Activated CD4-positive, alpha-beta T cell treated with anti-CD3 and anti-CD28 coated beads, Interleukin-2, amount 50 U/mL, for 4 hours (primary cell): ENCODE data around the gene MCRS1.

Experiments
- DNase-seq, 2 experiments: peaks; one replicate each; pipeline ENCODE4 v3.0.0-alpha.2; 2020

MCRS1 gene

DNA sequence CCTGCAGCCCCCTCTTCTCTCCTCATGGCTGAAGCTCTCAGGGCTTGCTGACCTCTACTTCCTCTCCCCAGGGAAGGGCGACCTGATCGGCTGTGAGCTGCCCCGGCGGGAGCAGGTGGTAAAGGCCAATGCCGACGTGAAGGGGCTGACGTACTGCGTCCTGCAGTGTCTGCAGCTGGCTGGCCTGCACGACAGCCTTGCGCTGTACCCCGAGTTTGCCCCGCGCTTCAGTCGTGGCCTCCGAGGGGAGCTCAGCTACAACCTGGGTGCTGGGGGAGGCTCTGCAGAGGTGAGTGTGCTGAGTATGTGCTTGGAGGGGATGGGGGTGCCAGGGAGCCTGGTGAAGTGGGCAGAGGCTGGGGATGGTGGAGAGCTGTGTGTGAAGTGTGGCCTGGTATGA is 13.7 kb downstream of the MCRS1 start:
- DNase-seq: no peak

DNA sequence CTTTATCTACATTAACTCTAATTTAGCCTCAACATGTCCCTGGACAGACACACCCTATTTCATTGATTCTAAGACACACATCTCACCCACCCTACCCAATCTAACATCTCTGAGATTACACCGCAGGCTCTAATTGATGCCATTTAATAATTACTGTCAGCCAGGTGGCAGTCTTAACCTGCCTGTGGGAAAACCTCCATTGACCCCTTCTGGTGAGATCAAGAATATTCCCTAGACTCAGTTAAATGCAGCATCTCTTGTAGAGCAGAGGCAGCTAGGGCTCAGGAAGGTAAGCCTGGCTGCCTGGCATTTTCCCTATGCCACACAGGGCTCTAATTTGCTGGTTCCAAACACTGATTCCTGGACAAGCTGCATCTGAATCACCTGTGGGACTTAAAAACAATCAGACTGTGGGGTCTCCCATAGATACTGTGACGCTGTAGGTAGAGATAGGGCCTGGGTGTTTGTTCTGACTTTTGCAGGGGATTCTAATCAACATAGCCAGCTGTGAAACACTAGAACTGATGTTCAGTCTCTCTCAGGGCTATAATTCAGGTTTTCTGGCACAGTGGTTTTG is 14.3 kb downstream of the MCRS1 start:
- DNase-seq: no peak

DNA sequence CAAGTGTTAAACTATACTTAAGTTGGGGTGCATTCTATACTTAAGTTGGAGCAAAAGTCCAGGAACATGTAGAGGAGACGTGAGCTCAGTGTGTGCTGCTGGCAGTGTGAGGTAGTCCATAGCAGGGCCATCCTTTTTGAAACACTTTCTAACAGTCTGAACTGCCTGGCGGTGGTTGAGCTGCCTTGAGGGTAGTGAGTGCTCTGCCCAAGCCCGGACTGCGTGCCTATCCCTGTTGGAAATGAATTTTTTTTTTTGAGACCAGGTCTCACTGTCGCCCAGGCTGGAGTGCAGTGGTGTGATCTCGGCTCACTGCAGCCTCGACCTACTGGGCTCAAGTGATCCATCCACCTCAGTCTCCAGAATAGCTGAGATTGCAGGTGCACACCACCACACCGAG is 15.0 kb downstream of the MCRS1 start:
- DNase-seq: no peak

DNA sequence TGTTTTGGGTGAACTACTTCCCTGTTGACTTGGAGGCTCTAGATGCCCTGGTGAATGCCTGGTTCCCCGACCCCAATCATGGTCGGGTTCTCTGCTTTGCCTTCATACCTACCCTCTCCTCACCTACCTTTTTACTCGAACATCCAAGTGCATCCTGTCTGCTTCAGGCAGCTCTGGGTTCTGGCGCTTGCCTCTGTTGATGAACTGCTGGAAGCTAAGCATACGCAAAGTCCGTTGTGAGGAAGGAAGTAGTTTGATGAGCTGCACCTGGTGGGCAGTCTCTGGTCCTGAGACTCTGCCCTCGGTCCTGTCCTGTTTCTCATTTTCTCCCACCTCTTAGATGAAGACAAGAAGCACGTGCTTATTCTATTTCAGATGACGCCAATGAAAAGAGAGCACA is 15.5 kb downstream of the MCRS1 start:
- no peak for DNase-seq

DNA sequence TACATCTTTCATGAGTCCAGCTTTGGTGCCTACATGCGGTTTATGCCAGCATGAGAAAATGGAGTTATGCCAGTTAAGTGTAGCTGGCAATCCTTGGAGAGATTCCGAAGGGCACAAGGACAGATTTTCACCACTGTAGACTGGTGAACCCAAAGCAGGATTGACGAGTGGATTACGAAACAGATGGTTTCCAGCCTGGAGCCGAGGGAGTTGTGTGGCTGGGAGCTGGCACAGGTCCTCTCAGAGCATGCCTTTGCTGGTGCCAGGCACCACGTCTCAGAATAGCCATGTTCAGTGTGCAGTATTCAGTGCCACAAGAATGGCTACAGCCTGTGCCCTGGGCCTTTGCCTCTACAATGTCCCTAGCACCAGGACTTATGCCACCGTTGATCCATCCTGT is 15.9 kb downstream of the MCRS1 start:
- no peak for DNase-seq

DNA sequence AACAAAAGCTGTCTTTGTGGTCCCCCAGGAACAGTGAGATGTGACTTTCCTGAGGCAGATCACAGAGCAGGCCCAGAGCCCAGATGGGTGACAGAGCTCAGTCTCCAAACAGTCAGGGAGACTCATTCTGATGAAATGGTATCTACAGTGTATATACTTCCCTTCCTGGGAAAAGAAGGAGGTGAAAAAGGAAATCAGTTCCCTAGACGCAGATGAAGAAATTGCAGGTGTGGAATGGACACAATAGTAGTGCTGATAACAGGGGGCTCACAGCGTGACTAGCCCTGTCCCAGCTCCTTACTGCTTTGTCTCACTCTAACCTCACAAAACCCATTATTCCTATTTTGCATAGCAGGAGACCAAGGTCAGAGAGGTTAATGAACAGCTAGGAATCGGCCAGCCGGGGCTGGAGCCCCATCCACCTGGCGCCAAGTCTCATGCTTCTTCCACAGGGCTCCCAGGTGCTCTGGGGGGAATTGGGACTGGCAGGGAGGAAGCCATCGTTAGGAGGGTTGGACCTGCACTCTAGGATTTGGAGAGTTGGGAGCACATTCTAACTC is 17.2 kb downstream of the MCRS1 start:
- no peak for DNase-seq

DNA sequence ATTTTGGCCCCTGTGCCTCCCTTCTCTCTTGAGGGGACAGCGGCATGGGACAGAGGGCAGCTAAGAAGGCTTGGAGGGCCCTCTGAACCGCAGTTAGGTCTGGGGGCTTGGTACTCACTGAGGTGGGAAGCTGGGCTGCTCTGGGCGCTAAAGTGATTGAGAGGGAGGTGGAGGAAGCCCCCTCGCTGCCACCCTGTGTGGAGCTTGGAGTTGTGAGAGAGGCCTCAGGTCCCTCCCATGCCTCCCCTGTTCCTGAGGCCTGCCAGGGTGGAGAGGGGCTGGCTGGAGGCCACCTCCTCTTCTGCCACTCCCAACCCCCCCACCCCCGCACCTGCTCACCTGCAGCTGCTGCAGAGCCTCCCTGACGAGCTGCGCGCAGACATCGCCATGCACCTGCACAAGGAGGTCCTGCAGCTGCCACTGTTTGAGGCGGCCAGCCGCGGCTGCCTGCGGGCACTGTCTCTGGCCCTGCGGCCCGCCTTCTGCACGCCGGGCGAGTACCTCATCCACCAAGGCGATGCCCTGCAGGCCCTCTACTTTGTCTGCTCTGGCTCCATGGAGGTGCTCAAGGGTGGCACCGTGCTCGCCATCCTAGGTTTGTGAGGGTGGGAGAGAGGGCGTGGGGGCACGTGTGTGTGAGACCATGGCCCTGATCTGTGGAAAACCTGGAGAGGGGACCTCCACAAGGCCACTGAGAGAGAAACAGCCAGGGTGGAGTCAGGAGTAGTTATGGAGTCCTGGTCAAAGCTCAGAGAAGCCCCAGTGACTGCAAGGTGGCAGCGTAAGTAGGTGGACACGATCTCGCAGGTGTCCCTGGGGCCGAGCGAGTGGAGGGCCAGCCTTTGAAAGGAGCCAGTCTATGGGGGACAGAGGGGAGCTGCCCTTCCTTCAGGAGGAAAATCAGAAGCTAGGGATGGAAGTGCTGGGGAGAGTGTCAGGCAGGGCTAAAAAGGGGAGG is 17.9 kb downstream of the MCRS1 start:
- DNase-seq: no peak

DNA sequence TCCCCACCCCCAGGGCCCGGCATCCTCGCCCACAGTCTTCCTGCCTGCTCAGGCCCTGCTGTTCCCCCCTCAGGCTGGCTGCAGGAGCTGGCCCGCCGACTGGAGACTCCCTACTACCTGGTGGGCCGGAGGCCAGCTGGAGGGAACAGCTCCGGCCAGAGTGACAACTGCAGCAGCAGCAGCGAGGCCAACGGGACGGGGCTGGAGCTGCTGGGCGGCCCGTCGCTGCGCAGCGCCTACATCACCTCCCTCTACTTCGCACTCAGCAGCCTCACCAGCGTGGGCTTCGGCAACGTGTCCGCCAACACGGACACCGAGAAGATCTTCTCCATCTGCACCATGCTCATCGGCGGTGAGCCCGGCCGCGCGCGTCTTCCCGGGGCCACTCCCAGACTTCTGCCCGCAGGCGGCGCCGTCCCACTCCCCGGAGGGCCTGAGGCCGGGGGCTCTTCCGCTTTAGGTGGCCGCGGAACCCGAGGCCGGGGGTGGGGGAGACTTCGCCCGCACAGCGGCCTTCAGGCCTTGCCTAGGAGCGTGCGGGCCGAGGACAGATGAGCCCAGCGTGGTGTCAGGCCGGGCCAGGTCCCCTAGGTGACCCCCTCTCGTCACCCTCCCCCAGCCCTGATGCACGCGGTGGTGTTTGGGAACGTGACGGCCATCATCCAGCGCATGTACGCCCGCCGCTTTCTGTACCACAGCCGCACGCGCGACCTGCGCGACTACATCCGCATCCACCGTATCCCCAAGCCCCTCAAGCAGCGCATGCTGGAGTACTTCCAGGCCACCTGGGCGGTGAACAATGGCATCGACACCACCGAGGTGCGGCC is 18.9 kb downstream of the MCRS1 start:
- DNase-seq: peak in 1 of 2 experiments; percentile 15

DNA sequence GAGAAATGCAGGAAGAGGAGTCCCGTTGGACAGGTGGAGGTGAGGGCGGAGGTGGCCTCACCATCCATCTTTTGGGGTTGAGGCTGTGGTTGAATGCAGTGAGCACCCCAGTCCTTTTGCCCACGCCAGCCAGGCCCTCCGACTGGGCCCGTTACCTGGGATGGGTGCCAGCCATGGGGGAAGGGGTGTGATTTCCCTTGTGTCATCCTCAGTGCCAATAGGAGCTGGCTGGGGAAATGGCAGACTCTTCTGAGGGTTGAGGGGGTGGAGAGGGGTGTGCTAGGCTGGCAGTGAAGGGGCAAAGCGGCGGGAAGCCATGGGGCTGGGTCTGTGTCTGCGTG is 19.5 kb downstream of the MCRS1 start:
- DNase-seq: no peak

DNA sequence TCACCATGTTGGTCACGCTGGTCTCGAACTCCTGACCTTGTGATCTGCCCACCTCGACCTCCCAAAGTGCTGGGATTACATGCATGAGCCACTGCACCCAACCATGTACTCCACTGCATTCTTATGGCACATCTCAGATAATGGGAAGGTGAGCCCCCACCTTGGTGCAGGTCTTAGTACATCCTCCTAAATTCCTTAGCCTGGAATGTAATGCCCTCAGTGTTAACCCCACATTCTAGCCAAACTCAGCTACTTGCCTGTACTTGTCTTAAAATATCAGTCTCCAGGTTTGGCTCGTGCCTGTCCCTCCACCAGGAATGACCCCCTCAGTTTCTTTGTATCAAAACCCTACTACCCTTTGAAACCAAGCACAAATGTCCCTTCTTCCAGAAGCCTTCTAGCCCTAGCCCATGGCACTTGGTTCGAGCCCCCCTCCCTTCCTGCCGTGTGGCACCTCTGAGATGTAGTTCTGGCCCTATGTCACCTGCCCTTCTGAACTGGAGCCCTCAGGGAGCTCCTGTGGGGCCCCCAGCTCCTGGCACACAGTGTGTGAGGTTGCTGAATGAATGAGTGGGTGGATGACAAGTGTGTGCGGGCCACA is 20.8 kb downstream of the MCRS1 start:
- no peak for DNase-seq

DNA sequence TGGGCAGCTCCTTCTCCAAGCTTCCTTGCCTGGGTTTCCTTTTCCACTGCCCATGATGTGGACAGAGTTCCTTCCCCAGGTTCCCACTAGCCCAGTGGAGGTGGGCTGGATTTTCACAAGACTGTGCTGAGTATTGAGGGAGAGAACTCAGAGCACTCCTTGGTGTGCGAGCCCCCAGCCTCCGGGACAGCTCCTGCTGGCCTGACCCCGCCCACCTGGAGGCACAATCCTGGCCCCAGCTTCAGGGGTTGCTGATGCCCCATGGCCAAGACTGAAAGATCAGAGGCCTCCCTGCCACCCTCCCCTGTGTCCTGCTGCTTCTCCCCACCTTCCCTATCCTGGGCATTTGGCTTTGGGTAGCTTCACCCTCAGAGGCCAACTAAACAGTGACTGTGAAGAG is 21.5 kb downstream of the MCRS1 start:
- no peak for DNase-seq

DNA sequence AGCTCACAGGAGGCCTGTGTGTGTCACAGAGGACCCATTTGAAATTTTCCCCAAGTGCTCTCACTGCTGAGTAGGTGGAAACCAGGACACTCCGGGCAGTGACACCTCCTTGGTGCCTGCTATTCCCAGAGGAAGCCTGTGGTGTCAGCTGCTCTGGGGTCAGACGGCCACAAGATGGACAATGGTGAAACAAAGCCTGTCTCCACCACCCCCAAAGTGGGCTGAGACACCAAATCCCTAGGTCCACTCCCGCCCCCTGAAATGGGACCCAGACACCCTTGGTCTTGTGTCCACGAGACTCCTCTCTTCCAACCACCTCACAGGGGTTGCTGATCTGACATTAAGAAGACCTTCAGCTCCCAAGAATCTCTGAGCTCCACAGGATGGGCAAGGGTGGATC is 22.1 kb downstream of the MCRS1 start:
- no peak for DNase-seq

DNA sequence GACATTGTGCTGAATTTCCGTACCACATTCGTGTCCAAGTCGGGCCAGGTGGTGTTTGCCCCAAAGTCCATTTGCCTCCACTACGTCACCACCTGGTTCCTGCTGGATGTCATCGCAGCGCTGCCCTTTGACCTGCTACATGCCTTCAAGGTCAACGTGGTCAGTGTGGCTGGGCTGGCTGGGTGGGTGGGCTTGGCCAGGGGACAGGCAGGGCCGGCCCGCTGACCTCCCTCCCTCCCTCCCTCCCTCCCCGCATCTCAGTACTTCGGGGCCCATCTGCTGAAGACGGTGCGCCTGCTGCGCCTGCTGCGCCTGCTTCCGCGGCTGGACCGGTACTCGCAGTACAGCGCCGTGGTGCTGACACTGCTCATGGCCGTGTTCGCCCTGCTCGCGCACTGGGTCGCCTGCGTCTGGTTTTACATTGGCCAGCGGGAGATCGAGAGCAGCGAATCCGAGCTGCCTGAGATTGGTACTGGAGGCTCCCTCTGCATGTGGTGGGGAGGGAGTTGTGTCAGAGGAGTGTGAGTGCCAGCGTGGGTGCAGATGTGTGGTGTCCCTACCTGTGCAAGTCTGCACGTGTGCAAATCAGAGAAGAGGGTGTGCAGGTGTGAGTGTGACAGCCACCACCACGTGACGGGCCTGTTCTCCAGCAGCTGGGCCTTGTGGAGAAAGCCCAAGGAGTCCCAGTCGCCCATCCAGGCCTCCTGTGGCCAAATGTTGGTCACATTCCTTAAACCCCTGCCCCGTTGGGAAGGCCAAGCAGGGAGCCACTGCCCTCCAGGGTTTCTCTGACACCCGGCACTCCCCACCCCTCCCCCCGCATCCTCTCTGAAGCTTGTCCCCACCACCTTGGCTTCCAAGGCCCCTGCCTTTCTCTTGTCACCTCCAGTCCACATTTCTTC is 23.8 kb downstream of the MCRS1 start:
- no peak for DNase-seq

DNA sequence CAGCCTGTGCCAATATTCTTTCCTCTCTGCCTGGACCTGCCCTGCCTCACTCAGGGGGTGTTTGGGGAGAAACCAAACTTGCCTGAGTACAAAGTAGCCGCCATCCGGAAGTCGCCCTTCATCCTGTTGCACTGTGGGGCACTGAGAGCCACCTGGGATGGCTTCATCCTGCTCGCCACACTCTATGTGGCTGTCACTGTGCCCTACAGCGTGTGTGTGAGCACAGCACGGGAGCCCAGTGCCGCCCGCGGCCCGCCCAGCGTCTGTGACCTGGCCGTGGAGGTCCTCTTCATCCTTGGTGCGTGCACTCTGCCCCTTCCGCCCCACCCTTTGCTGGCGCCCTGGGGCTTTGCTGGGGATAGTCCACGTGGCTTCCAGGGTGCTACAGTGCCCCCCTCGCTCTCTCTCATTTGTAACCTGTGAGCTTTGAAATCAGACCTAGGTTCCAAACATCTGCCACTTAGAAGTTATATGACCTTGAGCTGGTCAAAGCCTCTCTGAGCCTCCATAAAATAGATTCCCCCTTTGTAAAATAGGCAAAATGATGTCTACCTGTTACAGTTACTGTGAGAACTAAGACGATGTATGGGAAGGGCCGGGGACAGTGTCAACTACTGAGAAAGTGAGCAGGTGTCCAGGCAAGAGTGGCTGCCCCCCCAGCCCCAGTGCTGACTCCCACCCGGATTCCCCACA is 24.6 kb downstream of the MCRS1 start:
- DNase-seq: no peak

DNA sequence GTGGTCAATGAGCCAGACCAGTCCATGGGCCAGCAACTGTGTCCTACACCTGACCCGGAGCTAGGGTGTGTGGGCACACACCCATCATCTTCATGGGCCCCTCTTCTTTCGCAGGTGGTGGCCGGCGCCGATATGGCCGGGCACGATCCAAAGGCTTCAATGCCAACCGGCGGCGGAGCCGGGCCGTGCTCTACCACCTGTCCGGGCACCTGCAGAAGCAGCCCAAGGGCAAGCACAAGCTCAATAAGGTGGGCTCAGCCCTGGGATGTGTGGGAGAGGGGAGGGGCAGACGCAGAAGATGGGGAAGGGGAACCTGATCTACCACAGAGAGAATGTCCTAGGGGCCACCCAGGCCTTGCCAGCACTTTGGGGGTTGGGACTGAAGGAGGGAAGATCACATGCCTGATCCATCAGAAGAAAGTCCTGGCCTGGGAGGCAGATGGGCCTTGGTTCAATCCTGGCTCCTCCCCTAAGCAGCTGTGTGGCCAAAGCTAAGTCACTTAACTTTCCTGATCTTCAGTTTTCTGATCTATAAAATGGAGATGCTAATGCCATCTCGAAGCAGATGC is 25.3 kb downstream of the MCRS1 start:
- DNase-seq: no peak

DNA sequence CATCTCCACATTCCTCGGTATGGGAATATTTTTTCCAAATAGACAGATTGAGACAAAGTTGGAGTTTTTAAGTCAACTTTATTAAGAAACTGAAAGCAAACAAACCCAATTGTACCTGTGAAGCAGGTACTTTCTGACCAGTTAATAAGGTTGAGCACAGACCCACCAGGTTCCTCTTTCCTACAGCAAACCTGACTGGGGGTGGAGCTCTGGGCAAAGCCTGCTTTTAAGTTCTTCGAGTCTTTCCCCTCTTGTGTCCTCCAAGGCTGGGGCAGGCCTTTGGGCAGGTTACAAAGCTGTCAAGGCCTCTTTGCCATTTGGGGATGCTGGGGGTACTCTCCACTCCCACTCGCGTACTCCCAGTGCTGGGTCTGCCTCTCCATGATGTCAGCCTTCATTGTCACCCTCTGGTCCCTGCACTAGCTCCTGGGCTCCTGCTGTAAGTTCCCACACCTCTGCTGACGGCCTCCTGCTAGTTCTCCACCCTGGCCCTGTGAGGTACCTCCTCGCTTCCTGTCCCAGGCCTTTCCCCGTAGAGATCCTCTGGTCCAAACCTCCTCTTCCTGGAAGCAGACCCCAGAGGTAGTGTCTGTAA is 25.9 kb downstream of the MCRS1 start:
- DNase-seq: no peak

DNA sequence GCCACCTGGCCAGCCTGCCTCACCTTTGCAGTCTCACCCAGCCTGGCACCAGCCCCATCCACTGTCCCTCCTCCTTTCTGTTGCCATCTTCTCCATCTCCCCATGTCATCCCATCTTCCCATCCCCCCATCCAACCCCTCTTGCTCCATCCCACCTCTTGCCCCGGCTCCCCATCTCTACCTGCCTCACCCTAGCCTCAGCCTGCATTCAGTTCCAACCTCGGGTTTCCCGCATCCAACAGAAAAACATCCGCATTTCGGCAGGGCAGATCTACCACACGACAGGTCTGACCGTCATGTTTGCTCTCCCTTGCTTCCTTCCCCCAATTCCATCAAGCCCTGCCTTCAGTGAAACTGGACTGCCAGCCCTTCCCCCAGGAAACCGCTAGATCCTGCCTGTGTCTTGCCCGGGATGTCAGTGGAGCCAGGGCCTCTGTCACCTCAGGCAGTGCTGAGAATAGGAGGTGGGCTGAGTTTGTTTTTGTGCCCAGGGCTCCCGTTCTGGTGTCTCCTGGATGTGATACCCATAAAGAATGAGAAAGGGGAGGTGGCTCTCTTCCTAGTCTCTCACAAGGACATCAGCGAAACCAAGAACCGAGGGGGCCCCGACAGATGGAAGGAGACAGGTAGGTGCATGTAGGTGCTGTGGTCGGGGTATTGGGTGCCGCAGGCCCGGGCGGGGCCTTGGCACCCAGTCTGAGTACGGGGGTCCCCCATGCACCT is 26.6 kb downstream of the MCRS1 start:
- no peak for DNase-seq

DNA sequence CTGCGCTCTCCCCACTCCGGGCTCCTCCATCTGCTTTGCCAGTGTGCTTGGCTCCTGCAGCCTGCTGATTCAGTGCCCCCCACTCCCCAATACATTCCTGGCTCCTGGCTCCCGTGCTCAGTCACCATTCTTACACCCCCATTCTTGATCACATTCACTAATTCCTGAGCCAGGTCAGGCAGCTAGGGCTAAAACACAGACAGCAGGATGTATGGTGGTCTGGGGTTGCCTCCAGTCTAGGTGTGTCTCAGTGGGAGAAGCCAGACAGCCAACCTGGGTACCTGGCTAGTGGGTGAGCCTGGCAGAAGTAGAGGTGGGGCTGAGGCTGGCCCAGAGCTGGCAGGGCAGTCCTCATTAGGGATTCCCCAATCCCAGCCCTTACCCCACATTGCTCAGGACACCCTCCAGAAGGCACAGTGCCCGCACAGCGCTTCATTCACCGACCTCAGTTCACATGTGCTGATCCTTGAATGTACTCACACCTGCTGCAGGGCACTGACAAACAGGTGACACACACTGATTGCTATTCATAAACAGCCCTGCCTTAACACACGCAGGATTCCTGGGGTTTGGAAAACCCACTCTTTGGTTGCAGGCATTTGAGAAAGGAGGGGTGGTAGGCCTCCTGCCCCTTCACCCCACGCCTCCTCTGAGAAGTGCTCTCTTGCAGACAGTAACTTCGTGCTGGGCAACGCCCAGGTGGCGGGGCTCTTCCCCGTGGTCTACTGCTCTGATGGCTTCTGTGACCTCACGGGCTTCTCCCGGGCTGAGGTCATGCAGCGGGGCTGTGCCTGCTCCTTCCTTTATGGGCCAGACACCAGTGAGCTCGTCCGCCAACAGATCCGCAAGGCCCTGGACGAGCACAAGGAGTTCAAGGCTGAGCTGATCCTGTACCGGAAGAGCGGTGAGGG is 27.5 kb downstream of the MCRS1 start:
- no peak for DNase-seq
